Stimulated activated CD8-positive, alpha-beta memory T cell treated with anti-CD3 and anti-CD28 coated beads, Interleukin-4, amount 100 ng/mL, for 48 hours (primary cell): ENCODE data around the gene COL12A1.
A peak's percentile ranks its signal among the peaks of the same experiment; 100 is the strongest.
"Not testable (repeated sequence)": the region's sequence is repeated elsewhere in the genome, so short reads cannot be mapped to it uniquely, and the experiment has no call there.

ENCODE experiments used
- DNase-seq: peaks from one replicate; pipeline ENCODE4 v3.0.0-alpha.2; 2020

The COL12A1 gene

GRCh38 chr6:75211920-75212590, 6.2 kb upstream of the COL12A1 start:
- DNase-seq = no peak

GRCh38 chr6:75210885-75211739, 5.3 kb upstream of the COL12A1 start:
- peak; percentile 62 for DNase-seq

- DNase-seq = no peak
Measured at GRCh38 chr6:75209184-75209723, 3.4 kb upstream of the COL12A1 start.

- peak; percentile 91 for DNase-seq
Measured at GRCh38 chr6:75208298-75209183, 2.7 kb upstream of the COL12A1 start.

GRCh38 chr6:75206576-75207342, 906 bp upstream of the COL12A1 start:
- DNase-seq = no peak

GRCh38 chr6:75204959-75205775, 686 bp downstream of the COL12A1 start:
- peak; percentile 47 for DNase-seq

GRCh38 chr6:75204217-75204958, 1.5 kb downstream of the COL12A1 start:
- peak; percentile 56 for DNase-seq

GRCh38 chr6:75203721-75204120, 2.1 kb downstream of the COL12A1 start:
- DNase-seq = no peak

- DNase-seq = no peak
Measured at GRCh38 chr6:75202676-75203131, 3.1 kb downstream of the COL12A1 start.

GRCh38 chr6:75201901-75202672, 3.8 kb downstream of the COL12A1 start:
- no peak for DNase-seq

- no peak for DNase-seq
Measured at GRCh38 chr6:75201021-75201420, 4.8 kb downstream of the COL12A1 start.

GRCh38 chr6:75199889-75200288, 6.0 kb downstream of the COL12A1 start:
- no peak for DNase-seq

- no peak for DNase-seq
Measured at GRCh38 chr6:75196081-75196687, 9.7 kb downstream of the COL12A1 start.

- no peak for DNase-seq
Measured at GRCh38 chr6:75188221-75188925, 17.5 kb downstream of the COL12A1 start.

GRCh38 chr6:75186581-75186980, 19.3 kb downstream of the COL12A1 start:
- DNase-seq = not testable (repeated sequence)

GRCh38 chr6:75183099-75183541, 22.7 kb downstream of the COL12A1 start:
- no peak for DNase-seq

GRCh38 chr6:75180864-75181263, 25.0 kb downstream of the COL12A1 start:
- no peak for DNase-seq

- no peak for DNase-seq
Measured at GRCh38 chr6:75178757-75179156, 27.1 kb downstream of the COL12A1 start.
